ENCODE measurements around the gene GPC6. TPM values are rescaled to one million over a fixed set of nuclear protein-coding genes. Genes with fewer than 3 reads are reported as not detected.

Gene GPC6
- total RNA-seq, 1 experiment from 2014 or later = not detected

- BruUV-seq (replicated peaks) = no TSS peak
These were observed 883.2 kb downstream of the GPC6 start for GRCh38 chr13:94109715-94110374.

GRCh38 chr13:94112227-94112626 is 885.6 kb downstream of the GPC6 start:
- no peak overlapping the region for H3K4me2 ChIP-seq
- H3K4me1 ChIP-seq (replicated peaks; ENCODE audit: insufficient read depth) = no peaks in the 10 kb centered on the region
- no TSS peak for BruUV-seq (replicated peaks)
- ChIA-PET CTCF (no interaction called here), POLR2A (ENCODE audit: unreplicated experiment) (no interaction called here)
- no peaks in the 10 kb centered on the region for H3K27me3 ChIP-seq (ENCODE audit: insufficient read depth, low read depth)
- intact Hi-C loops (cut with micrococcal nuclease; ENCODE audit: unreplicated experiment) = no loop called here
- H4K20me1 ChIP-seq (ENCODE audit: insufficient read depth) = no peaks in the 10 kb centered on the region
- TF ChIP-seq EZH2 (IDR thresholded peaks at IDR 0.05; ENCODE audit: low read depth) (no peak), CTCF (conservative IDR thresholded peaks at IDR 0.05) (no peak)
- no peak overlapping the region for H3K27ac ChIP-seq
- H3K9me2 ChIP-seq (ENCODE audit: insufficient read depth) = no peaks in the 10 kb centered on the region
- H3F3A ChIP-seq (ENCODE audit: insufficient read depth, low read depth) = no peaks in the 10 kb centered on the region
- no peak overlapping the region for H2AFZ ChIP-seq
- H3K36me3 ChIP-seq (ENCODE audit: low read depth) = no peaks in the 10 kb centered on the region
- DNase-seq = no peak
- no peaks in the 10 kb centered on the region for H3K9me3 ChIP-seq (ENCODE audit: insufficient read depth, low read depth)
- no peaks in the 10 kb centered on the region for H3K79me2 ChIP-seq (ENCODE audit: low read depth)
- H3K4me3 ChIP-seq = no peak overlapping the region

More at GRCh38 chr13:94109715-94110374, 883.2 kb downstream of the GPC6 start:
- TF ChIP-seq CTCF (conservative IDR thresholded peaks at IDR 0.05) (no peak), EZH2 (IDR thresholded peaks at IDR 0.05; ENCODE audit: low read depth) (no peak)
- H3K27me3 ChIP-seq (ENCODE audit: insufficient read depth, low read depth) = no peaks in the 10 kb centered on the region
- H3K4me2 ChIP-seq = no peak overlapping the region
- no peak for DNase-seq
- H3K4me1 ChIP-seq (replicated peaks; ENCODE audit: insufficient read depth) = no peaks in the 10 kb centered on the region
- ChIA-PET POLR2A (ENCODE audit: unreplicated experiment) (no interaction called here), CTCF (no interaction called here)
- no peak overlapping the region for H2AFZ ChIP-seq
- intact Hi-C loops (cut with micrococcal nuclease; ENCODE audit: unreplicated experiment) = no loop called here
- no peaks in the 10 kb centered on the region for H3F3A ChIP-seq (ENCODE audit: insufficient read depth, low read depth)
- no peaks in the 10 kb centered on the region for H3K9me3 ChIP-seq (ENCODE audit: insufficient read depth, low read depth)
- H3K4me3 ChIP-seq = no peak overlapping the region
- no peaks in the 10 kb centered on the region for H3K79me2 ChIP-seq (ENCODE audit: low read depth)
- no peaks in the 10 kb centered on the region for H4K20me1 ChIP-seq (ENCODE audit: insufficient read depth)
- no peaks in the 10 kb centered on the region for H3K9me2 ChIP-seq (ENCODE audit: insufficient read depth)
- no peak overlapping the region for H3K27ac ChIP-seq
- no peaks in the 10 kb centered on the region for H3K36me3 ChIP-seq (ENCODE audit: low read depth)

GRCh38 chr13:94112731-94113130 is 886.1 kb downstream of the GPC6 start:
- no peaks in the 10 kb centered on the region for H3K9me3 ChIP-seq (ENCODE audit: insufficient read depth, low read depth)
- POLR2A ChIA-PET (ENCODE audit: unreplicated experiment) = no interaction called here
- CTCF ChIA-PET = no interaction called here

More at GRCh38 chr13:94112731-94113130, 886.1 kb downstream of the GPC6 start:
- no peak overlapping the region for H2AFZ ChIP-seq
- H3K79me2 ChIP-seq (ENCODE audit: low read depth) = no peaks in the 10 kb centered on the region
- no TSS peak for BruUV-seq (replicated peaks)
- no peaks in the 10 kb centered on the region for H3K9me2 ChIP-seq (ENCODE audit: insufficient read depth)
- H3K4me3 ChIP-seq = no peak overlapping the region
- H4K20me1 ChIP-seq (ENCODE audit: insufficient read depth) = no peaks in the 10 kb centered on the region
- no peaks in the 10 kb centered on the region for H3K4me1 ChIP-seq (replicated peaks; ENCODE audit: insufficient read depth)
- H3K36me3 ChIP-seq (ENCODE audit: low read depth) = no peaks in the 10 kb centered on the region
- H3F3A ChIP-seq (ENCODE audit: insufficient read depth, low read depth) = no peaks in the 10 kb centered on the region
- no peak overlapping the region for H3K27ac ChIP-seq
- intact Hi-C loops (cut with micrococcal nuclease; ENCODE audit: unreplicated experiment) = no loop called here
- DNase-seq = no peak
- H3K4me2 ChIP-seq = no peak overlapping the region
- no peaks in the 10 kb centered on the region for H3K27me3 ChIP-seq (ENCODE audit: insufficient read depth, low read depth)
- no peak for TF ChIP-seq CTCF (conservative IDR thresholded peaks at IDR 0.05)
